ENCODE results near the gene TAF5L. TPM values are rescaled to one million over a fixed set of nuclear protein-coding genes. Genes with fewer than 3 reads are reported as not detected.

TAF5L gene
- total RNA-seq, 1 donor from 2014 or later: 25.3 TPM

- no peak overlapping the region for H3K27ac Mint-ChIP-seq (ENCODE audit: unreplicated experiment)
- no peak for DNase-seq (ENCODE audit: low spot score)
Measured at GRCh38 chr1:229631966-229632365, 6.0 kb upstream of the TAF5L start.

GRCh38 chr1:229631148-229631547 lies 5.2 kb upstream of the TAF5L start:
- no peak for TF ChIP-seq CTCF (IDR thresholded peaks at IDR 0.05; ENCODE audit: unreplicated experiment)
- peaks cover 4% of the 10 kb centered on the region for H3K27me3 Mint-ChIP-seq (ENCODE audit: unreplicated experiment)
- H3K4me1 Mint-ChIP-seq (ENCODE audit: unreplicated experiment): peaks cover 17% of the 10 kb centered on the region
- H3K27ac Mint-ChIP-seq (ENCODE audit: unreplicated experiment): no peak overlapping the region
- peaks cover 15% of the 10 kb centered on the region for H3K36me3 Mint-ChIP-seq (ENCODE audit: low read depth, unreplicated experiment)
- no peak for DNase-seq (ENCODE audit: low spot score)
- no peak overlapping the region for H3K4me3 Mint-ChIP-seq (ENCODE audit: unreplicated experiment)
- no peaks in the 10 kb centered on the region for H3K9me3 Mint-ChIP-seq (ENCODE audit: unreplicated experiment)

More at GRCh38 chr1:229631966-229632365, 6.0 kb upstream of the TAF5L start:
- H3K4me1 Mint-ChIP-seq (ENCODE audit: unreplicated experiment): peaks cover 11% of the 10 kb centered on the region
- H3K36me3 Mint-ChIP-seq (ENCODE audit: low read depth, unreplicated experiment): peaks cover 12% of the 10 kb centered on the region
- no peak overlapping the region for H3K4me3 Mint-ChIP-seq (ENCODE audit: unreplicated experiment)
- no peak for TF ChIP-seq CTCF (IDR thresholded peaks at IDR 0.05; ENCODE audit: unreplicated experiment)
- no peaks in the 10 kb centered on the region for H3K9me3 Mint-ChIP-seq (ENCODE audit: unreplicated experiment)
- H3K27me3 Mint-ChIP-seq (ENCODE audit: unreplicated experiment): peaks cover 2% of the 10 kb centered on the region

- no peak for DNase-seq (ENCODE audit: low spot score)
- Mint-ChIP-seq H3K4me1 (ENCODE audit: unreplicated experiment) (peaks cover 25% of the 10 kb centered on the region), H3K36me3 (ENCODE audit: low read depth, unreplicated experiment) (peaks cover 7% of the 10 kb centered on the region), H3K9me3 (ENCODE audit: unreplicated experiment) (no peaks in the 10 kb centered on the region), H3K27me3 (ENCODE audit: unreplicated experiment) (peaks cover 4% of the 10 kb centered on the region), H3K27ac (ENCODE audit: unreplicated experiment) (no peak overlapping the region), H3K4me3 (ENCODE audit: unreplicated experiment) (no peak overlapping the region)
- no peak for TF ChIP-seq CTCF (IDR thresholded peaks at IDR 0.05; ENCODE audit: unreplicated experiment)
Measured at GRCh38 chr1:229629261-229629660, 3.3 kb upstream of the TAF5L start.

- peaks cover 30% of the 10 kb centered on the region for H3K4me1 Mint-ChIP-seq (ENCODE audit: unreplicated experiment)
- peak overlapping the region; percentile 98 for H3K4me3 Mint-ChIP-seq (ENCODE audit: unreplicated experiment)
- peaks cover 7% of the 10 kb centered on the region for H3K36me3 Mint-ChIP-seq (ENCODE audit: low read depth, unreplicated experiment)
- no peaks in the 10 kb centered on the region for H3K9me3 Mint-ChIP-seq (ENCODE audit: unreplicated experiment)
- H3K27me3 Mint-ChIP-seq (ENCODE audit: unreplicated experiment): peaks cover 4% of the 10 kb centered on the region
- TF ChIP-seq CTCF (IDR thresholded peaks at IDR 0.05; ENCODE audit: unreplicated experiment): no peak
- no peak overlapping the region for H3K27ac Mint-ChIP-seq (ENCODE audit: unreplicated experiment)
- DNase-seq (ENCODE audit: low spot score): no peak
Measured at GRCh38 chr1:229627003-229627402, 1.1 kb upstream of the TAF5L start.

- Mint-ChIP-seq H3K27ac (ENCODE audit: unreplicated experiment) (peak overlapping the region; percentile 76), H3K9me3 (ENCODE audit: unreplicated experiment) (no peaks in the 10 kb centered on the region), H3K4me3 (ENCODE audit: unreplicated experiment) (peak overlapping the region; percentile 97), H3K36me3 (ENCODE audit: low read depth, unreplicated experiment) (peaks cover 7% of the 10 kb centered on the region), H3K4me1 (ENCODE audit: unreplicated experiment) (peaks cover 36% of the 10 kb centered on the region), H3K27me3 (ENCODE audit: unreplicated experiment) (peaks cover 5% of the 10 kb centered on the region)
- DNase-seq (ENCODE audit: low spot score): peak; percentile 47
- TF ChIP-seq CTCF (IDR thresholded peaks at IDR 0.05; ENCODE audit: unreplicated experiment): no peak
Measured at GRCh38 chr1:229625071-229625914, 629 bp downstream of the TAF5L start.
